ENCODE data around the gene KRCC1.

DNA sequence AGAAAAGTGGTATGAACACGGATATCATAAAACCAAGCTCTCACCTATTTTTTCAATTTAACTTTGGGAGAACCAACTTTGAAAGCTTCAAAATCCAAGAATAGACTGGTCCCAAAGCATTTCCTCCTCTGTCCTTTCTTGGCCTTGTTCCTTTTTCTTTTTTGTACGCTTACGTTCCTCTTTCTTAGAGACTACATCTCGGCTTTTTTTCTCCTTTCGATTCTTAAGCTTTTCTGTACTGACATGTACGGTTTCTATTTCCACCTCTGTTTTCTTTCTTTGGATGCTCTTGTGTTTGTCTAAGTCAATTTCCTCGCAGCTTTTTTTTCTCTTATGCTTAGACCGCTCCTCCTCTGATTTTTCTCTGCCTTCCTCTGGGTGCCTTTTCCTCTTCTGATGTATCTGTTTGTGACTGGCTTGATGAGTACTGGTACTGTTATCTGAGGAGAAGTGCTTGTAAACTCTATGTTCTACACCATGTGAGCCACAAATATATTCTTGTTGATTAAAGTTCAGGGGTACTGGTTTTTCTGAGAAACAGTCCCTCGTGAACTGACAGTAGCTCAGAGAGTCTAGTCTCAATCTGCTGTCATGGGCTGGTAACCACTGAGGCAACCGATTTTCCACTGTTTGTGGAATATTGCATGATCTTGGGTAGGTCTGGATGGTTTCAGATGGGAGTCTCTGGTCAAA, 27.7 kb downstream of the KRCC1 start:
- TF ChIP-seq, protein P1, sequence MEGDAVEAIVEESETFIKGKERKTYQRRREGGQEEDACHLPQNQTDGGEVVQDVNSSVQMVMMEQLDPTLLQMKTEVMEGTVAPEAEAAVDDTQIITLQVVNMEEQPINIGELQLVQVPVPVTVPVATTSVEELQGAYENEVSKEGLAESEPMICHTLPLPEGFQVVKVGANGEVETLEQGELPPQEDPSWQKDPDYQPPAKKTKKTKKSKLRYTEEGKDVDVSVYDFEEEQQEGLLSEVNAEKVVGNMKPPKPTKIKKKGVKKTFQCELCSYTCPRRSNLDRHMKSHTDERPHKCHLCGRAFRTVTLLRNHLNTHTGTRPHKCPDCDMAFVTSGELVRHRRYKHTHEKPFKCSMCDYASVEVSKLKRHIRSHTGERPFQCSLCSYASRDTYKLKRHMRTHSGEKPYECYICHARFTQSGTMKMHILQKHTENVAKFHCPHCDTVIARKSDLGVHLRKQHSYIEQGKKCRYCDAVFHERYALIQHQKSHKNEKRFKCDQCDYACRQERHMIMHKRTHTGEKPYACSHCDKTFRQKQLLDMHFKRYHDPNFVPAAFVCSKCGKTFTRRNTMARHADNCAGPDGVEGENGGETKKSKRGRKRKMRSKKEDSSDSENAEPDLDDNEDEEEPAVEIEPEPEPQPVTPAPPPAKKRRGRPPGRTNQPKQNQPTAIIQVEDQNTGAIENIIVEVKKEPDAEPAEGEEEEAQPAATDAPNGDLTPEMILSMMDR (IDR thresholded peaks at IDR 0.05), result no peak
- no peak for TF ChIP-seq POLR2A (IDR thresholded peaks at IDR 0.05)
